Pons (tissue), 1 donor: ENCODE measurements around the gene ISM1.

ENCODE experiments used
- DNase-seq: peaks from one replicate; pipeline ENCODE4 v3.0.0-alpha.2; 2016; ENCODE audit warnings: low spot score

Gene ISM1

DNA sequence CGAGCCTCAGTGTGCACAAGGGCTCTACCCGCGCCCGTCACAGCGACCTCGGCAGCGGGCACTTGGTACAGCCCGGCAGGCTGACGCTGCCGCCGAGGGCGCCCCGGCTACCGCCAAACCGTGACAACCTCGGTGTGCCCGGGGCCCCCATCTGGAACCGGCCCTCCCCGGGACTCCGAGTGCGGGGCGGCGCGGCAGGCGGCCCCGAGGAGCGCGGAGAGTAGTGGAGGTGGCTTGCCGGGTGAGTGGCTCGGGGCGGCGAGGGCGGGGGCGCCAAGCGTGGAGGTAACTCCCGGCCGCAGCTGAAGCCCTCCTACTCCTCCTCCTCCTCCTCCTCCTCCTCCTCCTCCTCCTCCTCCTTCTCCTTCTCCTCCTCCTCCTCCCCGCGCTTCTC is at the start of gene ISM1:
Gene ISM1 (plus strand): TSS at position 371 of the 394 bp plus-strand sequence. CDS start 503 bp downstream, outside the sequence.
- DNase-seq, result no peak

DNA sequence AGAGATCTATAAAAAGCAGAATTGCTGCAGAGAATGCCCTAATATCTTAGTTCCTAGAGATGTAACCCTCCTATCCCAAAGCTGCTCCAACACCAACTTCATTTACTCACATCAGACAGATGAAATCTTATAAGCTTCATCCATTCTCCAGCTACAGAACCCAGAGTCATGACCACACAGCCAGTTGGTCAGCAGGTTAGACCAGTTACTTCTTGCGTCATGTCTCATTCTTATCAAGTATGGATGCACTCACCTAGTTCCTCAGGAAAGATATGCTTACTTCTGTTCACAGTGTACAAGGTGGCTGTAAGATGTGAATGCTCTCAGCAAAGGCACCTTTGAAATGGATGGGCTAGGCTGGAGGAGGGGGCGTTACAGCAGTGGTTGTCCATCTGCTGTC is 47.9 kb upstream of the ISM1 start:
- DNase-seq, result no peak

- no peak for DNase-seq
Observed at GRCh38 chr20:13174402-13174801, 46.7 kb upstream of the ISM1 start.

DNA sequence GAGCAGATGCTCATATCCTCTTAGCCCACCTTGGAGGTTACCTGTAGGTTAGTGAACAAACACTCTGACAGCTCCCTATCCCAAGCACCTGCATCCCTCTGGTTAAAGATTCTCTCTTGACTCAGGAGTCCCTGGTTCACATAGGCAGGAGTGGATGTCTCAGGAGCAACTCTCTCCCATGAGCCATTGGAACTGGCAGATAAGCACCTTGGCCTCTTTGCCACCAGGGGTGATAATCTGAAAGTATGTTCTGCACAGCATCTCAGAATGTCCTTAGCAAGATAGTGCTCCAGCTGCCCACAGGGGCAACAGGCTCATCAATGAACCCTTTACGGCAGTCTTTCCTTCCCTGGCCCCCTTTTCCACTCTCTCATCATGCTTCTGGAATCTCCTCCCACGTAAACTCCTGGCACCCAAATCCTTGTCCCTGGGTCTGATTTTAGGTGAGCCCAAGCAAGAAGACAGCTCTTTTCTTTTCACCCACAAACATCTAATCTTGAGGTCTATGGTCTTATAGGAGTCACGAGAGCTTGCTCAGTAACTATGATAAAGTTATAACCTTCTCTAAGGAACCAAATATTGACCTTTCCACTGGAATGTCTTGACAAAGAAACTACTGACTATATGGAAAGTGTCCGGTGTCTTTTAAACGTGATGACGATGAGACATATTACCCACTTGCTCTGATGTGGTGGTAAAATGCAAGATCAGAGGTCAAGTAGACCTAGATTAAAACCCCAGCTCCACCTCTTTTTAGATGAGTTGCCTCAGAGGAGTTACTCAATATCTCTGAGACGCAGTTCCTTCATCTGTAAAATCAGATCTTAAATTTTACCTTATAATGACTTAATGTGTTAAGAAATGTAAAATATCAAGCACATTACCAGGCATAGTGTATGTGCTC is 39.8 kb upstream of the ISM1 start:
- DNase-seq, result no peak

GRCh38 chr20:13183005-13183404 is 38.1 kb upstream of the ISM1 start:
- DNase-seq, result no peak

DNA sequence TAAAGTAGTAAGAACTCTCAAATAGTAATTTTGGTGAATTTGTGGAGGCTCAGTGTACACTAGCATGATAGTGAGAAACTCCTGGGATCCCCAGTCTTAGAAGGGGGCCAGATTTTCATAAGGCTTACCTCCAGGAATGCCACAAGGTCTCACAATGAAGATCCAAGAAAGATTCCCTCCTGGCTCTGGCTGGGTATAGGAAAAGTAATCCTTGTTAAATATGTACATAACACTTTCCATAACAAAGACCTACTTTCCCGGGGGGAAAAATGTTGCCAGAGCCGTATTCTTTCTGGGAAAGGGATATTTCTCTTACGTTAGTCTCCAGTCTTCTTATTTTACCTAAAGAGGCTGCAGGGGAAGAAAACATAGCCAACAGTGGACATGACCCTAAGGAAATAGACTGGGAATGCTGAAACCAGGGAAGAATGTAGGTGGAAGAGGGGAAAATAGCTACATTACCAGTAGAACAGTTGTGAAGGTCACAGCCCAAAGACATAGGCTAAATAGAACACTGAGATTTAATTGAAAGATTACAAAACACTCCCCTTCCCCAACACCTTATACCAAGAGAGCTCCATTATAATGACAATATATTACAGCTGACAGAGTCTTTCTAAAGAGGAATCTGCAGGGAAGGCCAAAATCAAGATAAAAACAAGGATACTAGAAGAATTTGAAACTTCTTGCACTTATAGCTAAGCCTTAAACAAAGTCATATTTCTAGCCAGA is 34.9 kb upstream of the ISM1 start:
- no peak for DNase-seq

- DNase-seq, result no peak
Observed at GRCh38 chr20:13187899-13188298, 33.2 kb upstream of the ISM1 start.

DNA sequence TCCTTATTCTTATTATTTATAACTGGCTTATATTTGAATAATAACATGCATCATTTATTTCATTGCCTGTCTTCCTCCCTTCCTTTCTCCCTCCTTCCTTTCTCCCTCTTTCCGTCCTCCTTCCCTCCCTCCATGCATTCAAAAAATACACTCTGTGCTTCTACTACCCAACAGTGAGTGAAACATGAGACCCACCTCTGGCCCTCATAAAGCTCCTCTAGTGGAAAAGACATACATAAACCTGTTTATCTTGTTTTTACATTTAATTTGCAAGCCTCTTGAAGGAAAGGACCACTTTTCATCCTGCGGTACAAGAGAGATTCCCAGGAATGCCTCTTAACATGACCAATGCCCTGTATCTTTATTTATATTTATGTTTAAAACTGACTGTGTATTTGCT is 21.8 kb upstream of the ISM1 start:
- no peak for DNase-seq

GRCh38 chr20:13200767-13201500 is 20.1 kb upstream of the ISM1 start:
- DNase-seq, result no peak

GRCh38 chr20:13202565-13202964 is 18.5 kb upstream of the ISM1 start:
- DNase-seq, result no peak

DNA sequence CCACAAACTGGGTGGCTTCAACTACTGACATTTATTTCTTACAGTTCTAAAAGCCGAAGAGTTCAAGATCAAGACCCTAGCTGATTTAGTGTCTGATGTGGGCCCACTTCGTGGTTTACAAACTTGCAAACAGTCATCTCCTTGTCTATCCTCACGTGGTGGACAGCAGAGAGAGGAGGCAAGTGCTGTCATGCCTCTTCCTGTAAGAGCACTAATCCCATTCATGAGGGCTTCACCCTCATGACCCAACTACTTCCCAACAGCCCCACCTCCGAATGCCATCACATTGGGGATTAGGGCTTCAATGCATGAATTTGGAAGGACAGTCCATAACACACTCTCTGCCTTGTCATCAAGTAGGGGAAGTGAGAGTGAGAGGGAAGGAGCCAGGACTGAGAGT is 15.6 kb upstream of the ISM1 start:
- DNase-seq, result no peak

- DNase-seq, result no peak
Observed at GRCh38 chr20:13205848-13206434, 15.1 kb upstream of the ISM1 start.

GRCh38 chr20:13207016-13207415 is 14.1 kb upstream of the ISM1 start:
- no peak for DNase-seq

DNA sequence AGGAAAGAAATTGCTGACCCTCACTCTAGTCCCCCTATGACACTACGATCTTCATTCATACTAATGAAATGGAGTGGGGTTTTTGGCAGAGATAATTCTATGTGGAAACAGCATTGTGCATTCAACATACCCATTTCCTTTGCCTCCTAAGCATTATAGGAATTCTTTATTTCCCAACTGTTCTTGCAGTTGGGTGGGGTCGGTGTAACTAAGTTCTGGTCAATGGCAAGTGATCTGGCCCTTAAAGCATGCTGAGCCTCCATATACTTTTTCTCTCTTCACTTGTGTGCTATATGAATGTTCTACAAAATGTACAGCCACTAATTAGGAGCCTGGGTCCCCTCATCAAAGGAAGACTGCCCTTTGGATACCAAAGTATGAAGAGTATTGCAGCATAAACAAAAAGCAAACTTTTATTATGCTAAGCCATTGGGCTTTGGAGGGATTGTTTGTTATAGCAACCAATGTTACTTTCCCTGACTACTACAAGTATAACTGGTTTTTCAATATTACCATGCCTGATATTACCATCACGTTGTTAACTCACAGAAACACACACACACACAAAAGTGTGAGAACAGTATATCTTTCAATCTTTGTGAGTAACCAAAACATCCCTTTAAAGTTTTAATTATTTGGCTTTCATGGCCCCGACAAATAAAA is 9.0 kb upstream of the ISM1 start:
- DNase-seq, result no peak

DNA sequence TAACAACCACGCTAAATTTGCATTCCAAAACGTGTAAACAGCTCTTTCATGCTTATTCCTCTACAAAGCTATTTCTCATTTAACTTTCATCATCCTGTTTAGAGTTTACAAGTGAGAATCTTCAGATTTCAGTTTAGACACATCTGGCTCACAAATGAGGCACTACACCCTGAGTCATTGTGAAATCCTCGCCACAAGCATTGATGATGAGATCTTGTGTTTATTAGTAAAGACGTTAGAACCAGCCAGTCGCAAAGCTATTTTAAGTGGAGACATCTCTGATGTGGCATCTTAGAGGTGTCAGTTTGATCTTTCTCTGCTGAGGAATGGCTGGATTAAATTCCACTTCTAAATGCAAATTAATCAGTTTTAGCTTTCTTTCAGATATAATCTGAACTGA is 8.3 kb upstream of the ISM1 start:
- no peak for DNase-seq

- no peak for DNase-seq
Observed at GRCh38 chr20:13213335-13213734, 7.7 kb upstream of the ISM1 start.

DNA sequence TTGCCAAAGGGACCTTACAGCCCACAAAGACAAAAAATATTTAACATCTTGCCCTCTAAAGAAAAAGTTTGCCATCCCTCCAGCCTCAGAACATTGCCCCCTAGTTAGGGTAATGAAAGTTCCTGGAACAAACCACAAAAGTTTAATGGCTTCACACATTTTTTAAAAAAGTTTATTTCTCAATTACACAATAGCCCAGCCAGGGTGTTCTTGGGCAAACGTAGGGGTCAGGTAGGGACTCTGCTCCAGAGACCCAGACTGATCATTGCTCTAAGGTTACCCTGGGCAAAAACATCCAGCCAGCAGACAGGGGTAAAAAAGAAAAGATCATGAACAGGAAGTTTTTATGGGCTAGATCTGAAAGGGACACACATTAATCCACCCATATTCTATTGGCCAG is 4.5 kb upstream of the ISM1 start:
- DNase-seq, result no peak

GRCh38 chr20:13219327-13220193 is 1.5 kb upstream of the ISM1 start:
- DNase-seq, result no peak

DNA sequence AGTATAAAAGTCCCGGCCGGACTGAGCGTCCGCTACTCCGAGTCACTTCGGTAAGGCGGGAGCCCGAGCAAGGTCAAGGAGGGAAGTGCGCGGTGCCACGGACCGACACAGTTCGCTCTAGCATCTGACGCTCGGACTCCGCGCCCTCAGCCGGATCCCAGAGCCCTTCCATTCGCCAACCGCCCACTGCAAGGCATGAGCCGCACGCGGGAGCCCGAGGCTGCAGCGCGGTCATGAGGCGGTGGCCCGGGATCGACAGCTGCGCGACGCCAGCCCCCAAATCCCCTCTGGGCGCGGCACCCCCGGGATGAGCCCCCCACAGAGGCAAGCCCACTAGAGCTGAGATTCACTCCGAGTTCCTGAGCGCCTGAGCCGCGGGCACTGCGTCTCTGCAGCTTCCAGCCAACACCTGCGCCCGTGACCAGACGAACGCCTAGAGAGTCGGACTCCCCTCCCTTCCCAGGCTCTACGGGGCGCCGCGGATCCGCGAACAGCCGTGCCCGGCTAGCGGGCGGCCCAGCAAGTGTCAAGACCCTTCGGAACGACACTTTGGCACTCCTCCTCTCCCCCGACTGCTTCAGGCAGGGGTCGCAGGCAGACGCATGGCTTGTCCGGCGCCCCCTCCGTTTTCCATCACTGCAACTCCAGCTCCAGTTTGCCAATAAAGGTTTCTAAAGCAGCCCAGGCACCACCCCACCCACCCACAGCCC is 725 bp upstream of the ISM1 start:
- DNase-seq, result no peak

DNA sequence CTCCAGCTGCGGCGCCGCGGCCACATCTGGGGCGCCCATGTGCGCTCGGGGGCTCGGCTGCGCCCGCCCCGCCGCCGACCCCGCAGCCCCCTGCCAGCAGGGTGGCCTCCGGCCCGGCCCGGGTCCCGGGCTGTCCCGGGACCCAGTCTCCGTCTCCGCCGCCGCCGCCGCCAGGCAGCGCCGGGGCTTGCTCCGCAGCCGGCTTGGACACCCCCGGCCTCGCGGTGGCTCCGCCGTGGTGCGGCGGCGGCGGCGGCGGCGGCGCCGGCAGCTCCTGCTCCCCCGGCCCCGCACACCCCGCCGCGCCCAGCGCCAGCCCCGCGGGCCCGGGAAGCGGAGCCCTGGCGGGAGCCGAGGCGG is 219 bp downstream of the ISM1 start:
- no peak for DNase-seq
